ENCODE data around the gene RNF135. TPM values are rescaled to one million over a fixed set of nuclear protein-coding genes. Genes with fewer than 3 reads are reported as not detected.
"Not testable (repeated sequence)": the region's sequence is repeated elsewhere in the genome, so short reads cannot be mapped to it uniquely, and the experiment has no call there.

Gene RNF135
- total RNA-seq, 1 donor from 2014 or later: 4.6 TPM

DNA sequence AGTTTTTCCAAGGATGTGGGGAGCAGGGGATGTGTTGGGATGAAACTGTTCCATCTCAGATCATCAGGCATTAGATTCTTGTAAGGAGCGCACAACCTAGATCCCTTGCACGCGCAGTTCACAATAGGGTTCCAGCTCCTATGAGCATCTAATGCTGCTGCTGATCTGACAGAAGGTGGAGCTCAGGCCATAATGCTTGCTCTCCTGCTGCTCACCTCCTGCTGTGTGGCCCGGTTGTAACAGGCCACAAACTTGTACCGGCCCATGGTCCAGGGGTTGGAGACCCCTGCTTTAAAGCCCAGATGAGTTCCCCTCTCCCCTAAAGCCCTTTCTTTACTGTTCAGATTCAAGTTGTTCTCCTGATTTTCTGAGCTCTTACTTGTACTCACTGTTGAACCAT is 44.8 kb downstream of the RNF135 start:
- intact Hi-C loops (cut with DNase I): loop anchor here (5.0 kb wide), 1 partner anchor 77 kb away; the partner anchor contains the start of gene NF1

DNA sequence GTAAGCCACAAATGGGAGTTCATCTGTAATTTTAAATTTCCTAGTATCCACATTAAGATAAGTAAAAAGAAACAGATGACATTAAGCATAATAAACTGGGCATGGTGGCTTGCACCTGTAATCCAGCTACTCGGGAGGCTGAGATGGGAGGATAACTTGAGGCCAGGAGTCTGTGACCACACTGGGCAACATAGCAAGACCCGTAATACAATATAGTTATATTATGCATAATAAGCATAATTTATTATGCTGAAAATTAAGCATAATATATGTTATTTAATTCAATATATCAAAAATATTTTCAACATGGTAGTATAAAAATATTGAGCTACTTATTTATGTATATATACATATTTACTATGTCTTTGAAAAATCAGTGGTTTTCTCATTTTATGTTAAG is 48.2 kb downstream of the RNF135 start:
- Histone ChIP-seq H3K4me1 (peaks cover 0 to 7% of the 10 kb centered on the region in 2 donors), H3K27me3 (no peaks in the 10 kb centered on the region), H3K9me3 (no peaks in the 10 kb centered on the region), H3K4me3 (no peak overlapping the region), H3K27ac (no peak overlapping the region), H3K36me3 (peaks cover 0 to under 1% of the 10 kb centered on the region in 2 donors)
- no peak for DNase-seq (ENCODE audit: low spot score in 2 of 2)
- intact Hi-C loops (cut with DNase I): loop anchor here (5.0 kb wide), 1 partner anchor 73 kb away; the partner anchor contains the start of gene NF1
- TF ChIP-seq, protein P1, sequence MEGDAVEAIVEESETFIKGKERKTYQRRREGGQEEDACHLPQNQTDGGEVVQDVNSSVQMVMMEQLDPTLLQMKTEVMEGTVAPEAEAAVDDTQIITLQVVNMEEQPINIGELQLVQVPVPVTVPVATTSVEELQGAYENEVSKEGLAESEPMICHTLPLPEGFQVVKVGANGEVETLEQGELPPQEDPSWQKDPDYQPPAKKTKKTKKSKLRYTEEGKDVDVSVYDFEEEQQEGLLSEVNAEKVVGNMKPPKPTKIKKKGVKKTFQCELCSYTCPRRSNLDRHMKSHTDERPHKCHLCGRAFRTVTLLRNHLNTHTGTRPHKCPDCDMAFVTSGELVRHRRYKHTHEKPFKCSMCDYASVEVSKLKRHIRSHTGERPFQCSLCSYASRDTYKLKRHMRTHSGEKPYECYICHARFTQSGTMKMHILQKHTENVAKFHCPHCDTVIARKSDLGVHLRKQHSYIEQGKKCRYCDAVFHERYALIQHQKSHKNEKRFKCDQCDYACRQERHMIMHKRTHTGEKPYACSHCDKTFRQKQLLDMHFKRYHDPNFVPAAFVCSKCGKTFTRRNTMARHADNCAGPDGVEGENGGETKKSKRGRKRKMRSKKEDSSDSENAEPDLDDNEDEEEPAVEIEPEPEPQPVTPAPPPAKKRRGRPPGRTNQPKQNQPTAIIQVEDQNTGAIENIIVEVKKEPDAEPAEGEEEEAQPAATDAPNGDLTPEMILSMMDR (IDR thresholded peaks at IDR 0.05): no peak

More for the DNA sequence above, 44.8 kb downstream of the RNF135 start:
- H3K27ac ChIP-seq: peak overlapping the region in 1 of 2 donors; percentile 3
- peaks cover 0 to 12% of the 10 kb centered on the region in 2 donors for H3K4me1 ChIP-seq
- no peaks in the 10 kb centered on the region for H3K36me3 ChIP-seq
- no peak for DNase-seq (ENCODE audit: low spot score in 2 of 2)
- H3K4me3 ChIP-seq: no peak overlapping the region
- H3K27me3 ChIP-seq: no peaks in the 10 kb centered on the region
- no peaks in the 10 kb centered on the region for H3K9me3 ChIP-seq
- TF ChIP-seq, protein P1 (IDR thresholded peaks at IDR 0.05): no peak

- H3K27ac ChIP-seq; H3K27me3 ChIP-seq; H3K4me3 ChIP-seq; H3K9me3 ChIP-seq; DNase-seq (ENCODE audit: low spot score in 2 of 2); H3K4me1 ChIP-seq; intact Hi-C loops (cut with DNase I); H3K36me3 ChIP-seq: not testable (repeated sequence)
Observed at GRCh38 chr17:31023171-31023570, 52.3 kb downstream of the RNF135 start.

GRCh38 chr17:31031841-31032240 is 61.0 kb downstream of the RNF135 start:
- Histone ChIP-seq H3K36me3 (peaks cover 10 to 32% of the 10 kb centered on the region in 2 donors), H3K9me3 (no peaks in the 10 kb centered on the region), H3K4me1 (no peaks in the 10 kb centered on the region)

GRCh38 chr17:31035611-31036010 is 64.8 kb downstream of the RNF135 start:
- H3K9me3 ChIP-seq; intact Hi-C loops (cut with DNase I); H3K27ac ChIP-seq; DNase-seq (ENCODE audit: low spot score in 2 of 2); H3K27me3 ChIP-seq; H3K4me3 ChIP-seq; H3K4me1 ChIP-seq: not testable (repeated sequence)
- peaks cover 10 to 32% of the 10 kb centered on the region in 2 donors for H3K36me3 ChIP-seq

More at GRCh38 chr17:31031841-31032240, 61.0 kb downstream of the RNF135 start:
- intact Hi-C loops (cut with DNase I): no loop called here
- Histone ChIP-seq H3K27ac (no peak overlapping the region), H3K4me3 (no peak overlapping the region), H3K27me3 (no peaks in the 10 kb centered on the region)
- DNase-seq (ENCODE audit: low spot score in 2 of 2): no peak
- TF ChIP-seq, protein P1 (IDR thresholded peaks at IDR 0.05): no peak

DNA sequence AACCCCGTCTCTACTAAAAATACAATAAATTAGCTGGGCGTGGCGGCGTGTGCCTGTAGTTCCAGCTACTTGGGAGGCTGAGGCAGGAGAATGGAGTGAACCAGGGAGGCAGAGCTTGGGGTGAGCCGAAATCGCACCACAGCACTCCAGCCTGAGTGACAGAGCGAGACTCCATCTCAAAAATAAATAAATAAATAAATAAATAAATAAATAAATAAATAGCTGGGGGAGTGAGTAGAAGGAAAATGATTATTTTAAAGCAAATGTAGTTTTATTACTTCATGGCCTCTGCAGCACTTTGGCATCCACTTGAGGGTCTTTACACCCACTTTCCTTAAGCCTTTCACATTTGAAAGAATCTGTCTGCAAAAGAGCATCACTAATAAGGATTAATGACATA is 70.0 kb downstream of the RNF135 start:
- H3K27ac ChIP-seq; intact Hi-C loops (cut with DNase I); H3K4me1 ChIP-seq: not testable (repeated sequence)

GRCh38 chr17:31042378-31042777 is 71.5 kb downstream of the RNF135 start:
- H3K4me1 ChIP-seq; intact Hi-C loops (cut with DNase I); H3K9me3 ChIP-seq; H3K27me3 ChIP-seq; H3K27ac ChIP-seq; H3K4me3 ChIP-seq; H3K36me3 ChIP-seq; DNase-seq (ENCODE audit: low spot score in 2 of 2): not testable (repeated sequence)

More for the DNA sequence above, 70.0 kb downstream of the RNF135 start:
- not testable (repeated sequence) for H3K27me3 ChIP-seq; H3K9me3 ChIP-seq; DNase-seq (ENCODE audit: low spot score in 2 of 2); H3K4me3 ChIP-seq; H3K36me3 ChIP-seq

- DNase-seq (ENCODE audit: low spot score in 2 of 2); H3K36me3 ChIP-seq; H3K27me3 ChIP-seq; H3K4me1 ChIP-seq; H3K27ac ChIP-seq; H3K4me3 ChIP-seq; intact Hi-C loops (cut with DNase I); H3K9me3 ChIP-seq: not testable (repeated sequence)
Observed at GRCh38 chr17:31046856-31047425, 76.1 kb downstream of the RNF135 start.

Data from ascending aorta (tissue), 2 donors.